Activated CD4-positive, alpha-beta memory T cell treated with anti-CD3 and anti-CD28 coated beads for 36 hours (primary cell): ENCODE data around the gene ZNF629. TPM values are rescaled to one million over a fixed set of nuclear protein-coding genes. Genes with fewer than 3 reads are reported as not detected.

Experiments used
- total RNA-seq, 2 experiments: library from RNA; stranded (reverse); gene quantifications; one replicate each; pipeline ENCODE4 v1.2.3, GENCODE V29; 2021

Gene ZNF629
- total RNA-seq, 2 experiments from 2014 or later = 2.9 to 3.1 TPM

Other genes with a start within 250 kb of the ZNF629 start
- gene ZNF764, start 228.8 kb downstream of the ZNF629 start, total RNA-seq = 10 to 100 TPM; 13.7 to 14.2 TPM
- gene ZNF688, start 215.5 kb downstream of the ZNF629 start, total RNA-seq = 1 to 10 TPM; 9.2 to 9.3 TPM
- gene ZNF785, start 201.5 kb downstream of the ZNF629 start, total RNA-seq = 10 to 100 TPM; 14.0 to 15.0 TPM
- gene ZNF689, start 176.8 kb downstream of the ZNF629 start, total RNA-seq = 1 to 10 TPM; 8.7 to 9.9 TPM
- gene PRR14, start 136.2 kb downstream of the ZNF629 start, total RNA-seq = 10 to 100 TPM; 73.2 to 83.2 TPM
- 10 to 100 TPM; 91.8 to 95.6 TPM for gene FBRS, start 128.8 kb downstream of the ZNF629 start, total RNA-seq
- gene SRCAP, start 88.0 kb downstream of the ZNF629 start, total RNA-seq = 10 to 100 TPM; 48.4 to 54.0 TPM
- gene PHKG2, start 38.8 kb downstream of the ZNF629 start, total RNA-seq = 10 to 100 TPM; 24.1 to 27.9 TPM
- gene CFAP119, start 25.1 kb downstream of the ZNF629 start, total RNA-seq = 1 to 10 TPM; 3.8 to 4.9 TPM
- gene RNF40, start 24.9 kb downstream of the ZNF629 start, total RNA-seq = 10 to 100 TPM; 70.9 to 72.8 TPM
- 10 to 100 TPM; 25.6 to 25.7 TPM for gene BCL7C, start 106.9 kb upstream of the ZNF629 start, total RNA-seq
- under 1 TPM; 0.22 to 0.43 TPM for gene CTF1, start 109.4 kb upstream of the ZNF629 start, total RNA-seq
- gene FBXL19, start 136.4 kb upstream of the ZNF629 start, total RNA-seq = 10 to 100 TPM; 21.0 to 22.2 TPM
- 1 to 10 TPM; 9.6 to 9.7 TPM for gene ORAI3, start 161.9 kb upstream of the ZNF629 start, total RNA-seq
- 10 to 100 TPM; 16.4 to 17.4 TPM for gene SETD1A, start 170.5 kb upstream of the ZNF629 start, total RNA-seq
- 1 to 10 TPM; 2.2 TPM for gene HSD3B7, start 198.0 kb upstream of the ZNF629 start, total RNA-seq
- 1 to 10 TPM in 1 of 2 experiments, under 1 TPM in 1; 0.92 to 1.0 TPM for gene STX1B, start 223.4 kb upstream of the ZNF629 start, total RNA-seq
- gene STX4, start 246.4 kb upstream of the ZNF629 start, total RNA-seq = 10 to 100 TPM; 46.7 to 46.8 TPM